AG09309 (cell line): Measurements from ENCODE around the gene SV2A.
A peak's percentile ranks its signal among the peaks of the same experiment; 100 is the strongest.
"Not testable (repeated sequence)": the region's sequence is repeated elsewhere in the genome, so short reads cannot be mapped to it uniquely, and the experiment has no call there.

Experiments used
- DNase-seq: peaks from one replicate; pipeline ENCODE4 v3.0.0-alpha.2; 2010; ENCODE audit warnings: low read depth
- H3K4me3 ChIP-seq: 2 replicates; pipeline ENCODE4 v1.5.1; 2011; ENCODE audit warnings: mild to moderate bottlenecking, low read depth, low read length, moderate library complexity; ENCODE audit not compliant: control insufficient read depth
- TF ChIP-seq, protein P1 (sequence below): IDR thresholded peaks from 2 replicates; pipeline ENCODE4 v1.5.1; 2011; ENCODE audit warnings: mild to moderate bottlenecking, low read depth, low read length, inconsistent platforms; ENCODE audit not compliant: insufficient read depth, control insufficient read depth; ENCODE audit errors: missing control alignments

The SV2A gene

DNA sequence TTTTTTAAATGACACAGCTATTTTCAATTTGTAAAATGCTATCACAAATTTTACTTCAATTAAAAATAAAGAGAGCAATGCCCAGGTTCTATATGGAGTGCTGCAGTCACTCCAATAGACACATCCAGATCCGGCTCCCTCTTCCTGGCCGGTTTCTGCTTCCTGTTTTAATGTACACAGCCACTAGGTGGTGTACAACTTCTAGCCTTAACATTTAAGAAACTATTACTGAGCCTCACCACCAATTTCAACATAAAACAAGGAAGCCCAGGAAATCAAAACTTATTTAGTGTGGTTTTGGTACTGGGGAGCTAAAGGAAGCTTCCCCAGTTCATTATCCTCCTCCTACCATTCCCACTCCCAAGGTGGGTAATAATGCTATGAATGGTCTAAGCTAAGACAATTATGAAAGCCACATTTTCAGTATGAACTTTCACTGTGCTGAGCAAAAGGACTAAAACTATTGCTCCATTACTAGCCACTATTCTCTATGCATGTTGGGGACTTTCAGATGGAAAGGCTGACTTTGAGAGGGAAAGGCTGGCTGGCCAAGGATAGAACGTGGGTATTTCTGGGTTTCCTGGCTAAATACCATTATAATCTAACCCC is 44.5 kb upstream of the SV2A start:
- no peak overlapping the region for H3K4me3 ChIP-seq
- TF ChIP-seq, protein P1, sequence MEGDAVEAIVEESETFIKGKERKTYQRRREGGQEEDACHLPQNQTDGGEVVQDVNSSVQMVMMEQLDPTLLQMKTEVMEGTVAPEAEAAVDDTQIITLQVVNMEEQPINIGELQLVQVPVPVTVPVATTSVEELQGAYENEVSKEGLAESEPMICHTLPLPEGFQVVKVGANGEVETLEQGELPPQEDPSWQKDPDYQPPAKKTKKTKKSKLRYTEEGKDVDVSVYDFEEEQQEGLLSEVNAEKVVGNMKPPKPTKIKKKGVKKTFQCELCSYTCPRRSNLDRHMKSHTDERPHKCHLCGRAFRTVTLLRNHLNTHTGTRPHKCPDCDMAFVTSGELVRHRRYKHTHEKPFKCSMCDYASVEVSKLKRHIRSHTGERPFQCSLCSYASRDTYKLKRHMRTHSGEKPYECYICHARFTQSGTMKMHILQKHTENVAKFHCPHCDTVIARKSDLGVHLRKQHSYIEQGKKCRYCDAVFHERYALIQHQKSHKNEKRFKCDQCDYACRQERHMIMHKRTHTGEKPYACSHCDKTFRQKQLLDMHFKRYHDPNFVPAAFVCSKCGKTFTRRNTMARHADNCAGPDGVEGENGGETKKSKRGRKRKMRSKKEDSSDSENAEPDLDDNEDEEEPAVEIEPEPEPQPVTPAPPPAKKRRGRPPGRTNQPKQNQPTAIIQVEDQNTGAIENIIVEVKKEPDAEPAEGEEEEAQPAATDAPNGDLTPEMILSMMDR: peak; percentile 67
- DNase-seq: peak; percentile 61

DNA sequence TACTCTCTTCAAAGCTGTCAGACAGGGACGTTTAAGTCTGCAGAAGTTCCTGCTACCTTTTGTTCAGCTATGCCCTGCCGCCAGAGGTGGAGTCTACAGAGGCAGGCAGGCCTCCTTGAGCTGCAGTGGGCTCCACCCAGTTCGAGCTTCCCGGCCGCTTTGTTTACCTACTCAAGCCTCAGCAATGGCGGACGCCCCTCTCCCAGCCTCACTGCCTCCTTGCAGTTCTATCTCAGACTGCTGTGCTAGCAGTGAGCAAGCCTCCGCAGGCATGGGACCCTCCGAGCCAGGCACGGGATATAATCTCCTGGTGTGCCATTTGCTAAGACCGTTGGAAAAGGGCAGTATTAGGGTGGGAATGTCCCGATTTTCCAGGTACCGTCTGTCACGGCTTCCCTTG is 39.9 kb upstream of the SV2A start:
- H3K4me3 ChIP-seq, DNase-seq: not testable (repeated sequence)

DNA sequence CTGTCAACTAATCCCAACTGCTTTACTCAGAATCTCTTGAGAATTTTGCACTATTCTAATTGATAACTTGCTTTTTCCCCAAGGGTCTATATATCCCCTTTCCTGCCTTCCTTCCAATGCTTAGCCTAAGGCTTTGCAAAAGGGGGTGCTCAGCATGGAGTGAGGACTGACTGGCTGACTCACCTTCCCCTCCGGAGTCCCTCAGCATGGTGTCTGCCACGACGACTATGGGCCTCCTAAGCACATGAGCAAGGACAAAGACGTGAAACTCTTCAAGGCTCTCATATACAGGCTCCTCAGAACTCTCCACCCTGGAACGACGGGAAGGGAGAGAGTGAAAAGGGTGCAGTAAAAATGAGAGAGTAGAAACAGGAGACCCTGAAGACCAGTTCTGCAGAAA is 32.3 kb upstream of the SV2A start:
- H3K4me3 ChIP-seq: no peak overlapping the region
- DNase-seq: no peak
- TF ChIP-seq, protein P1: no peak

DNA sequence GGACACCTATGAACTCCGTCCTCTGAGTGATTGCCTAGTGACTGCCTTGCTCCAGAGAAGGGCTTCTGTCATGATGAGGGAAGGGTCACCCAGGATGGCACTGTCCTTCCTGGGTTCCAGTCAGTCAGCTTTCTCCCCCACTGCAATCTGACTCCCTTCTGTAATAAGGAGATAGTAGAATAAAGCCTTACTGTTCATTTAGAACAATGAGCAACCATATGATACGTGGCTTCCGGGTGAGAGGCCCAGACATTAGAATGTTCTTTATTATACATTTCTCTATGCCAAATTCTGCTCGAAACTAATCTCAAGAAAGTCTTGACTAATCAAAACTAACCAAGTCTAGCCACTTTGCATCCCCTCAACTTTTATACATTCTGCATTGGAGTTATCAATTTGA is 27.6 kb upstream of the SV2A start:
- H3K4me3 ChIP-seq: no peak overlapping the region
- no peak for DNase-seq
- TF ChIP-seq, protein P1: no peak

DNA sequence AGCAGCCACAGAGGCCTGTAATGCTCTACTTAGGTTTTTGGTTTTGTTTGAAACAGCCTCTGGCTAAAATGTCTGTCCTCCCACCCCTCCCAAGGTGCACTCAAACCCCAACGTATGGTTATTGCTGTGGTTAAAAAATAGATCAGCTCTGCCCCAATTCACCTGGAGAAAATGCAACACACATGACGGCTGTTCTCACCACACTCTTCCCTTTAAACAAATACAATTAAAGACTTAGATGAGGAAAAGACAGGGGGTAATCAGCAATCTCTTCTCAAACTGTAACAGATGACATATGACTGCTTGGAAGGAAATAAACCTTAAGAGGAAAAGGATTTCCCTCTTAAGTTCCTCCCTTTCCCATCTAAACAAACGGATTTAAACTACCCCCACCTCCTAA is 25.2 kb upstream of the SV2A start:
- DNase-seq: no peak
- TF ChIP-seq, protein P1: no peak
- no peak overlapping the region for H3K4me3 ChIP-seq

DNA sequence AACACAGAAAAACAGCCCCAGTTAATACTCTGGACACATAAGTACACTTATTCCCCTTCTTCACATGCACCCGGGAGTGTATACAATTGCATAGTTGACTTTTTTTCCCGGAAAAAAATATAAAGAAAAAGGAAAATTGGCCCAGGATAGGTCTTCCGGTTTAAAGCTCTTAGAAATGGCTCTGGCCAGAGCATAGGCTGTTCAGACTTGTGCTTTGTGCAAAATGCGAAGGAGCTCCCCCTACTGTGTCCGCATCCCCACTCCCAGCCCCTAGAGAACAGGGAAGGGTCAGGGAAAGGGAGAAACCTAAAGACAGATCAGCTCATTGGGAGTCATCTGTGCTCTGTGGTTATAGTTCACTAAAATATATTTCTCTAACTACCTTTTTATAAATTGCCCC is 24.6 kb upstream of the SV2A start:
- no peak for DNase-seq
- H3K4me3 ChIP-seq: no peak overlapping the region
- TF ChIP-seq, protein P1: peak; percentile 20

DNA sequence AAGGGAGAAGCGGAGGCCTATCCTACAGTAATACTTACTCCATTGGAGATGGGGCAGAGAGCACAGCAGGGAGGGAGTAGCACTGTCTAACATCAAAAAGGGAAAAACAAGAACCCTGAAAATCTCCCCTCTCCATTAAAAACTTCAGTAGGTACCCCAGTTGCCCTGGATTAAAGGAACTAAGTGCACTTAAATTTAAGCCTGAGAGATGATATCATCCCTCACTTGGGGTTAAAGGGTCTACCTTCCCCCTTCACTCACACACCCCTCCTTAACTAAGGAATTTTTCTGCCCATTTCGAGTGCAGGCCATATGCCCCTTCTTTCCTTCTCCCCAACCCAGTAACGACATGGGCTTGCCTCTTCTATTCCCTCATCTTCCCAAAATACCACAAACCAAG is 22.8 kb upstream of the SV2A start:
- TF ChIP-seq, protein P1: no peak

DNA sequence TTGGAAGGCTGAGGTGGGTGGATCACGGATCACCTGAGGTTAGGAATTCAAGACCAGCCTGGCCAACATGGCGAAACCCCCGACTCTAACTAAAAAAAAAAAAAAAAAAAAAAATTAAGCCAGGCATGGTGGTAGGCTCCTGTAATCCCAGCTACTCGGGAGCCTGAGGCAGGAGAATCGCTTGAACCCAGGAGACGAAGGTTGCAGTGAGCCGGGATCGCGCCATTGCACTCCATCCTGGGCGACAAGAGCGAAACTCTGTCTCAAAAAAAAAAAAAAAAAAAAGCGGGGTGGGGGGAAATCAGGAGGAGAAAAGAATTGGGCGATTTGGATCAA is 21.0 kb upstream of the SV2A start:
- DNase-seq: not testable (repeated sequence)
- peak overlapping the region; percentile 37 for H3K4me3 ChIP-seq

More for the DNA sequence above, 22.8 kb upstream of the SV2A start:
- DNase-seq: no peak
- no peak overlapping the region for H3K4me3 ChIP-seq
